Measurements from ENCODE around the gene RAMP3.

Gene RAMP3

DNA sequence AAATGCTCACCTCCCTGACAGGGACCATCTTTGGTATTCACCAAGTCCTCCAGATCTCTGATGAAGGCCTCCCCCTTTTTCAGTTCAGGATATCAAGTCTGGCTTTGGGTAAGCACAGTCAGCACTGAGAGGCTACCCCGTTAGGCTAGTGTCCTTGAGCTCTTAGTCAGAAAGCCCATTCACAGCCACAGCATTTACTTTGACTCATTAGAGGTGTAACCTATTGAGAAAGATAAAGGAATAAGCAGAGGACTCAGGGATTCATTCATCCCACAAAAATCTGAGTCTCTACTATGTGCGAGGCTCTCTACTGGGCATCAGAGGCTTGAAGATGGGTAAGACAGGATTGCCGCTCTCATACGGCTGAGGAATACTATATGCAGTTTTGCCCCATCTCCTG, 14.0 kb upstream of the RAMP3 start:
- TF ChIP-seq, protein P1, sequence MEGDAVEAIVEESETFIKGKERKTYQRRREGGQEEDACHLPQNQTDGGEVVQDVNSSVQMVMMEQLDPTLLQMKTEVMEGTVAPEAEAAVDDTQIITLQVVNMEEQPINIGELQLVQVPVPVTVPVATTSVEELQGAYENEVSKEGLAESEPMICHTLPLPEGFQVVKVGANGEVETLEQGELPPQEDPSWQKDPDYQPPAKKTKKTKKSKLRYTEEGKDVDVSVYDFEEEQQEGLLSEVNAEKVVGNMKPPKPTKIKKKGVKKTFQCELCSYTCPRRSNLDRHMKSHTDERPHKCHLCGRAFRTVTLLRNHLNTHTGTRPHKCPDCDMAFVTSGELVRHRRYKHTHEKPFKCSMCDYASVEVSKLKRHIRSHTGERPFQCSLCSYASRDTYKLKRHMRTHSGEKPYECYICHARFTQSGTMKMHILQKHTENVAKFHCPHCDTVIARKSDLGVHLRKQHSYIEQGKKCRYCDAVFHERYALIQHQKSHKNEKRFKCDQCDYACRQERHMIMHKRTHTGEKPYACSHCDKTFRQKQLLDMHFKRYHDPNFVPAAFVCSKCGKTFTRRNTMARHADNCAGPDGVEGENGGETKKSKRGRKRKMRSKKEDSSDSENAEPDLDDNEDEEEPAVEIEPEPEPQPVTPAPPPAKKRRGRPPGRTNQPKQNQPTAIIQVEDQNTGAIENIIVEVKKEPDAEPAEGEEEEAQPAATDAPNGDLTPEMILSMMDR (IDR thresholded peaks at IDR 0.05; ENCODE audit: low read depth, low read length) = no peak
- H3K4me3 ChIP-seq (ENCODE audit: low read depth, low read length) = no peak overlapping the region

DNA sequence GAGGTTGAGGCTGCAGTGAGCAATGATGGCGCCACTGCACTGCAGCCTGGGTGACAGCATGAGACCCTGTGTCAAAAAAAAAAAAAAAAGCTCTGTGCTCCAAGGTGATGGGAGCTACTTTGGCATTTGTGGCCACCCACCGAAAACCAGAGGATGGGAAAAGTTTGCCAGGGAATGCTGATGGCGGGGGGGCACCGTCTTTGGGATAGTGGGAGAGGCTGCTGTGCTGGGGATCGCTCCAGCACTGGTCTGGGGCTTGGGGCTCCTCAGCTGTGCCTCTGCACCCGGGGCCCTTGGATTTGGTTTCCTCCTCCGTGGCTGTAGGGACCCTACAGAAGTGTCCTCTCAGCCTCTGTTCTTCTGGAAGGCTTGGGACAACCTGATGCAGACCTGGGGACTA, 11.7 kb upstream of the RAMP3 start:
- H3K4me3 ChIP-seq (ENCODE audit: low read depth, low read length) = no peak overlapping the region
- TF ChIP-seq, protein P1 (IDR thresholded peaks at IDR 0.05; ENCODE audit: low read depth, low read length) = no peak

DNA sequence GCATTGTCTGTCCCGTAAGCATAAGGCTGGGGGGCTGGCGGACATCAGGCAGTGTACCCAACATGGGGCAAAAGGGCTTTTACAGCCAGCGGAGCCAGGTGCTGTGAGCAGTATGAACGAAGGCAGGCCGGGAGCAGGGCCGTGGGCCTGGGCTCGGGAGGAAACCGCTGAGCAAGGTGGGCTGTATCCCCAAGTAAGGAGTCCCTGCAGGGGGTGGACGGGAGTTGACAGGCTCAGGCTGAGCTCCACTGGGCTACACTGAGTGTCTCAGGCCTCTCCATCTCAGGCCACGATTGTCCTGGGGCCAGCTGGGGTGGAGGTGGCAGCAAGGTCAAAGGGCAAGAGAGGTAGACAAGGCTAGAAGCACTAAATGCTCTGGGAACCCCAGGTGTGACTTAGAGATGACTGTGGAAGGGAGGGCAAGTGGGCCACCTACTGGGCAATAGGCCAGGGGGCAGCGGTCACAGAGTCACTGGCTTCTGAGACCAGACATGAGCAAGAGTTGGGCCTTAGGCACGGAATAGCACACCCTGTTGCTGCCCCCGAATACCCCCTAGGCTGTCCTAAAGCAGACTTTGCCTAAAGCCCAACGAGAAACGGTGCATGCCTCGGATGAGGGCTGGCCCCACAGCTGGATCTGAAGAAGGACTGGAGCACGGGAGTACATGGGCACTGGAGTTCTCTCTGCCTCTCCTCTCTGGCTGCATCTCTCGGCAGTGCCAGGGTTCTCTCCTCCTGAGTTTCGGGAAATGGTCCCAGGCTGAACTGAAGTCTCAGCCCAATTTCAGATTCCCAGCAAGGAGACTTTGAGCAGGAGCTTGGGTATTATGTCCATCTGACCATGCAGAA, 10.8 kb upstream of the RAMP3 start:
- TF ChIP-seq, protein P1 (IDR thresholded peaks at IDR 0.05; ENCODE audit: low read depth, low read length) = no peak
- no peak overlapping the region for H3K4me3 ChIP-seq (ENCODE audit: low read depth, low read length)

DNA sequence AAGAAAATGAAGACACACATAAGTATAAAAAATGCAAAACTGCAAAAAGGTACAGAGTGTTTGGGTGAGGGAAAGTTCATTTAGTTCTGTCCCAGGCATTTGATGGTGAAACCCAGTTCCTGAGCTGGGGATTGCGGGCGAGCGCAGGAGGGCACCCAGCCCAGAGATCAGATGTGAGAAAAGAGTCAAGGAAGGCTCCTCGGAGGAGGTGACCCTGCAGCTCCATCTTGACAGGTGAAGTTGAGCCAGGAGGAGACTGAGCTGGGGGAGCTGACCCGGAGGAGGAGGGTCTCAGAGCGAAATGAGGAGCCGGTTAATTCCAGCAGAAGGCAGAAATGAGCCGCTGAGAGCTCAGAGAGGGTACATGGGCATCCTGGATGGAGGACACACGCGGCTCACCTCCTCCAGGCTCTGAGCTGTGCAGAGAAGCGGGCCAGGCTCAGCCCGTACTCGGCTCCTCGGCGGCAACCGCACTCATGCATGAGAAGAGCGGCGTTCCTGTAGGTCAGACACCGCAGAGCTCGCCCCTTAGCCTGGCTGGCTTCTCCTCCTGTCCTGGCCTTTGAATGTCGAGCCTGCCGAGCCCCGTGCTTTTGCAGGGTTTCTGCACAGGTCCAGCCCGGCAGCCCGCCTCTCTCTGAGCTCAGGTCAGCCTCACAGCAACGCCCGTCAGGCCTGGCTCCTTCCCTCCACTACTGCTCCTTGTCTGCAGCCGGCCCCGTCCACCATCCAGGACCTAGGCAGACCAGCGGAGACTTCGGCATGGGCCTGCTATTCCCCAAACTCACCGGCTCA, 9.5 kb upstream of the RAMP3 start:
- no peak overlapping the region for H3K4me3 ChIP-seq (ENCODE audit: low read depth, low read length)
- TF ChIP-seq, protein P1 (IDR thresholded peaks at IDR 0.05; ENCODE audit: low read depth, low read length) = no peak

DNA sequence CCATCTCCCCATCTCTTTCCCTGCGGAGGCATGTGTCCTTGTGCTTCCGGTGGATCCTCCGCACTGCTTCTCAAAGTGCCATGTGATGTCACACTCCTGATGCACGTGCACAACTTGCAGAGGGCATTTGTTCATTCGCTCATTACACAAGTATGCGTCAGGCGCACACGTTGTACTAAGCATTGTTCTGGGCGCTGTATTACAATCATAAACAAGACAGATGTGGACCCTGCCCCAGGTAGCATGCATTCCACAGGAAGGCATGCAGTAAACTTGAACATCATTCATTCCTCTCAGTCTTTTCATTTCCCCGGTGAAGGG, 9.0 kb upstream of the RAMP3 start:
- TF ChIP-seq, protein P1 (IDR thresholded peaks at IDR 0.05; ENCODE audit: low read depth, low read length) = no peak

DNA sequence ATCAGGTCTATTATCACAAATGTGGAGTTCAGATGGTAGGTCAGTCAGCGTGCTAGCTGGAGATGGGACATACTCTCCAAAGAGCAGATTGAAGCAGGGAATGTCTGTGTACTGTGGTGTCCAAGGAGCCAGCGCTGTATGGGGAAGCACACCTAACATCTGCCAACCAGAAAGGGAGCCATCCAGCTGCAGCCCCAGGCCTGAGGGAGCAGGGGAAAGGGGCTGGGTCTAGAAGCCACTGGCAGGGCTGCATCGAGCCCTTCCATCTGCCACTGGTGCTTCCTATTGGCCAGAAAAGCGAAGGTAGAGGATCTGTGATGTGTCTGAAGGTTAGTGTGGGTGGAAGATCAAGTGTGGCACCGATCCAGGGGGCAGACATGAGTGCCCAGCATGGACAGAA, 8.0 kb upstream of the RAMP3 start:
- H3K4me3 ChIP-seq (ENCODE audit: low read depth, low read length) = no peak overlapping the region
- TF ChIP-seq, protein P1 (IDR thresholded peaks at IDR 0.05; ENCODE audit: low read depth, low read length) = no peak

More for the DNA sequence above, 9.0 kb upstream of the RAMP3 start:
- no peak overlapping the region for H3K4me3 ChIP-seq (ENCODE audit: low read depth, low read length)

DNA sequence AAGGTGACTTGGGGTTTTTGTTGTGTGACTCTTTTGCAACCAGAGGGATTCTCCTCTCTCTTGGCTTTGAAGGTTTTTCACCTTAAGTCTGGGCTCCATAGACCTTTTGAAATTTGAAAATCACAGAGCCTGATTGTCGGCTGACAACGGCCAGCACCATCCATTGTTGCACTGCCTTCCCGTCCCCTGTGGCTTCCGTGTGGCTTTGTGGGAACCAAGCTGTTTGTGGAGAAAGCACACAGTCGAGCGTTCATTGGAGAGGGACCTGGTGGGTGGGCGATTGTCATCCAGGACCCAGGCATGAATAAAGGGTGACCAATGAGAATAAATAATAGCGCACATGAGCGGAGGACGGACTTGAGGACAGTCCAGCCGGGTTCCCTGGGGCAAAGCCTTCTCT, 7.4 kb upstream of the RAMP3 start:
- H3K4me3 ChIP-seq (ENCODE audit: low read depth, low read length) = no peak overlapping the region
- TF ChIP-seq, protein P1 (IDR thresholded peaks at IDR 0.05; ENCODE audit: low read depth, low read length) = no peak
